NOMO-1 treated with DMSO at 0.1 percent for 48 hours (cell line): ENCODE data around the gene HSPD1.

ENCODE experiments used
- DNase-seq: peaks from one replicate; lab custom pipeline; 2025; ENCODE audit not compliant: unreplicated experiment; lab: John Stamatoyannopoulos, UW

HSPD1 gene

DNA sequence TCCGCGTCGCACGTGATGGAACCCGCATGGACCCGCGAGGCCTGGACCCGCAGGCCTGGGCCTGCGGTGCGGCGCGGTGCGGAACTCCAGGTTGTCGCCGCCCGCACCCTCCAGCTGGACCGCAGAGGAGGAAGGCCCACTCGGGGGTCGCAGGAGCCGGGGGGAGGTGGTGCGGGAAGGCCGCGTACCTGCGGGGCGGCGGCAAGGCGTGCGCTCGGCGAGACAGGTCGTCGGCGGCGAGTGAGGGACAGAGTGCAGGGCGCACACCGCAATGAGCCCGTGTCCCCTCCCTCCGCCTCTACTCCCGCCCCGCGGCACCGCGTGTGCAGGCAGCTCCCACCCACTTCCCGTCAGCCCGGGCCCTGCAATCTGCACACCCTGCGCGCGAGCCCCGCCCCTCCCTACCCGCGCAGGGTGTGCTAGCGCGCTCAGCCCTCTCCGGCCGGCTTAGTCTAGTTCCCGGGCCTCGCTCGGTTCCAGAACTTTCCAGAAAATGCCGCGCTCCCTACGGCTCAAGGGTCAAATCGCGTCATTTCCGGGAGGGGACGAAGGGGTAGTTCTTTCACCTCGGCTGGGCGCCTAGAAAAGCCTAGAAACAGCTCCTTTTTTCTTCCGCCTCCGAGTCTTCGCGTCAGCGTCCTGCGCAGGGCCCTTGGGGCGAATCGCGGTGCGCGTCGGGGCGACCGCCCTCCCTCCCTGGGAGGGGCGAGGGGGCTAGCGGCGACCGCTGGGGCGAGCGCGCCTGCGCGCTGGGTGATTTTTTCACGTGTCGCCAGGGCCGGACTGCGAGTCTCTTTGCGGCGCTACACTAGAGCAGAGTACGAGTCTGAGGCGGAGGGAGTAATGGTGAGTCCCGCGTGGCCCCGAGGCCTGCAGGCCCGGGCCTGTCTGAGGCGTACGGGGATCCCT is at the start of gene HSPD1, which contains the start of gene HSPE1:
HSPD1 (minus strand) TSS at position 247 of the 909 bp plus-strand sequence. CDS start 992 bp downstream, outside the sequence.
HSPE1 (plus strand) TSS at position 786 of the 909 bp plus-strand sequence; CDS start at position 844, 58 bp downstream.
- peak; percentile 99 for DNase-seq

DNA sequence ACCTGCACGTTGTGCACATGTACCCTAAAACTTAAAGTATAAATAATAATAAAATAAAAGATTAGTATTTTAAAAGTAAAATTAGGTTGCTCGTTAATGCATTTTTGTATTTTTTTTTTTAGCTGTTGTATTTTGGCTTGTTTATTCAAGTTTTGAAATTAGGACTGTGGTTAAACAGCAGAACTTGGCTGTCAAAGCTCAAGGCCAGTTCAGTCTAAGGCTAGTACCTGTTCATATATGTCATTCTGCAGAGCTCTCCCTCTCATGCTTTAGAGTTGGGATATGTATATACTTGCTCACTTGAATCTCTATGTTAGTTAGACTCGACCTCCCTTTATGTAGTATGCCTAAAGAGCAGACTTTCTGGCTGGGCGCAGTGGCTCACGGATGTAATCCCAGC is 48.9 kb upstream of the HSPD1 start:
- DNase-seq = no peak

DNA sequence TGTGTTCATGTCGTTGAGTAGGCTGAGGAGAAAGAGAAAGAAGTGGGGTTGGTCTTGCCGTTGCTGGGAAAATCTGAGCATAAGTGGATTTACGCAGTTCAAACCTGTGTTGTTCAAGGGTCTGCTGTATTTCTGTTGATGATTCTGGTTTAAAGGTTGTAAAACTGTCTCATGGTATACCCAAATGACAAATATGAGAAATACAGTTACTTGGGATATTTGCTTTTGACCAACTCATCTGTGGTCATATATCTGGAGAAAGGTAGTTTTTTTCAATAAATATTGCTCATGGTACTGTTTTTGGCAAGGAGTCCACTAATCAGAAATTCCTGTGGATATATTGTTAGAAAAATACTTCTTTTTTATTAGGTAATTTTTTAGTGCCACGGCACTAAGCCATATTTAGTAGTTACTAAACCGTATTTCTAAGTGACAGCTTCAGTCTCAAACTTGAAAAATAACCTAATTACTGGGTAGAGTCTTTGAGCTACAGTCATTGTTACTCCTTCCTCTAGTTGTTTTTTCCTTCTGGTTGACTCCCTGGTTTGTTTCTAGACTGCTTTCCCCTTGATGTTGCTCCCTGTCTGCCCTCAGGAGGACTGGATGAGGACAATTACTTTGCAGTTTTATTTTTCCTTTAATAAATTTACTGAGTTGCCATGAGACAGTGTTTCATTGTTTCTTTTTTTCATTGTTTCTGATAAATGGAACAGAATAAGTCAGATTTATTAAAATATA is 47.7 kb upstream of the HSPD1 start:
- no peak for DNase-seq

DNA sequence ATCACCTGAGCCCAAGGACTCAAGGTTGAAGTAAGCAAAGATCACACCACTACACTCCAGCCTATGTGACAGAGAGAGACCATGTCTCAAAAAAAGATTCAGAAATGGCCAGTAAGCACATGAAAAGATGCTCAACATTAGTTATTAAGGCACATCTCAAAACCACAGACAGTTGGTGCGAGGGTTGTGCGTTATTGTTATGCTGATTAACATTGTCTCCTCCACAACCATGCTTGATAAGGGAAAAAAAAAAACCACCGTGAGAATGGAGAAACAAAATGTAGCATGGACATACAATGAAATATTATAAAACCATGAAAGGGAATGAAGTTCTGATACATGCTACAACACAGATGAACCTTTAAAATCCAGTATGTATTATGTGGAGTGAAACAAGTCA is 43.6 kb upstream of the HSPD1 start:
- no peak for DNase-seq

DNA sequence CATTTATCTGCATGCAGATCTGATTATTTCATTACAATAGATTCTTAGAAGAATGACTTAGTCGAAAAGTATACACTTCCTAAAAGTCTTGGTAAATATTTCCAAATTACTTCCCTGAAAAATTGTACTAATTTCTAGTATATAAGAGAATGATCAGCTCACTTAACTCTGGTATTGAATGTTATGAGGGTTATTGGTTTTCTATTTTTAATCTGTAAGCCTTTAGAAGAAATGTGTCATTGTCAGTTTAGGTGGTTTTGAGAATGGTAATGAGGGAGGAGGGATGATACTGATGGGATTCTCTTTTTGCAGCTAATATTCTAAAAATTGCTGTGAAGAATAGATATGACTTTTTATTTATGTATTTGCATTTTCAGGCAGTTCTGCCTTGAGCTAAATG is 40.1 kb upstream of the HSPD1 start:
- DNase-seq = no peak

DNA sequence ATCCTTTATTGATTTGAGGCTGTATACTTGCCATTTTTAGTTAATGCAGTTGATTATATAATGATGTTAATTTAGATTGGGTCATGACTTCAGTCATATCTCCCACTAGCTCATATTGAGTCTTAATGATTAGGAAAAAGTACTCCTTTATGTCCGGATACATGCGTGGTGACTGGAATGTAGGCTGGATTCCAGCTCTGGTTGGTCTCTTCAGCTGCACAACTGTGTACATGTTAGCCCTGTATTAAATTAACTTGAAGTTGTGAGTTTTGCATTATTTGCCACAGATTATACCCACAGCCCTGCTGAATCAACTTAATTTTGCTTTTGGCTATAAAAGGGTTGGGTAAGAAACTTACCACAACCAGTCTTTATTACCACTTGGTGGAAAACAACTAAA is 38.8 kb upstream of the HSPD1 start:
- no peak for DNase-seq

DNA sequence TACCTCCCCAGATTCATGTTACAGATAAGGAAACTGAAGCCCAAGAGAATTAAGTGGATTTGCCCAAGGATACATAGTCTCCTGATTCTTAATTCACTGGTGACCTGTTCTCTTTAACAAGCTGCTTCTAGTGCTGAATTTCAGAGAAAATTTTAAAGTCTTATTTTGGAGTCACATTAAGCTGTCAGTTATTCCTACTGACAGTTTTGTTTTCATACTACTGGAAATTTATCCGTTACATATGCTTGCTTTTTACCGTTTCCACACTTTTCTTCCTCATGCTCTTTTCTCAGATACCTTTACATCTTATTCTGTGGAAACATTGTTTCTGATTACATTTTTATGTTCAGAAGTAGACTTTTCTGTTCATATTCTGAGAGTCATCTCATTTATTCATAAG is 17.5 kb upstream of the HSPD1 start:
- no peak for DNase-seq

DNA sequence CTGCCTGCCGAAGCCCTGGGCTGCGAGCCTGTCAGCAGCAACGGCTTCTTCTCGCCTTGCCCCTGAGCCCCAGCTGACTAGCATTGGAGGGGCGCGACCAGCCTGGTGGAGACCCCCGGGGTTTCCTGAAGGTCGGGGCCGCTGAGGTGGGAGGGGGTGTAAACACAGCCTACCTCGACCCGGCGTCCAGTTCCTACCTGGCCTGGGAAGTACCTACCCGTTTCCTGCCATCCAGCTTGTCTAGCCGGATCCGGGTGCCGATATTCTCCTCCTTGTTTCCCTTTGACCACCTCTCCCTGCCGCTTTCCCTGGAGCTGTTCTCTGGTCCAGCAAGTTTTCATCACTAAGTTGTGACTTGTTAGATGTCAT is 16.7 kb upstream of the HSPD1 start:
- no peak for DNase-seq

DNA sequence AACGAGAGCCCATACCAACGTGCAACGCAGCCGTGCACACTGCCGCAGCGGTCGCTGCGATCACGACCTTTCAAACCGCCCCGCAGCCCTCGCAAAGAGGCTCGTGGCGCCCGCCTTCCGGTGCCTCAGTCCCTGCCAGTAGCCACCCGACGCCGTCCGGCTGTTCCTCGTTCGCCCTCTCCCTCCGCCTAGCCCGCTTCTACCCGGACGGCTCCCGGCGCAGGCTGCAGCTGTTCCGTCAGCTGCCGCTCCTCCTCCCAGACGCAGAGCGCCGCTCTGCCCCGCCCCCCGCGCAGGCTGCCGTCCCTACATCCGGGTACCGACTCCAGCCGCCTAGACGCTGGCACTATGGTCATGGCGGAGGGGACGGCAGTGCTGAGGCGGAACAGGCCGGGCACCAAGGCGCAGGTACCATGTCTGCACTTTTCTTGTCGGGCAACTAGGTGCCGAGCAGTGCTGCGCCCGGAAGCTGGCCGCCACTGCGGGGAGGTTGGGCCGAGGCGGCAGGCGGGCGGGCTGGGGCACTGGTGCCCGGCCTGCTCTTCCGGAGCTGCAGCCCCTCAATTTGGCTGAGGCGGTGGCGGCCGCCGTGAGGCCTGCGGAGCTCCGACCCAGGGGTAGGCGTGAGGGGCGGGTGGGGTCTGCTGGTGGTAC is 16.2 kb upstream of the HSPD1 start, which contains the start of gene MOB4:
MOB4 (plus strand) TSS at position 328 of the 654 bp plus-strand sequence; CDS start at position 349, 21 bp downstream.
- peak; percentile 95 for DNase-seq

DNA sequence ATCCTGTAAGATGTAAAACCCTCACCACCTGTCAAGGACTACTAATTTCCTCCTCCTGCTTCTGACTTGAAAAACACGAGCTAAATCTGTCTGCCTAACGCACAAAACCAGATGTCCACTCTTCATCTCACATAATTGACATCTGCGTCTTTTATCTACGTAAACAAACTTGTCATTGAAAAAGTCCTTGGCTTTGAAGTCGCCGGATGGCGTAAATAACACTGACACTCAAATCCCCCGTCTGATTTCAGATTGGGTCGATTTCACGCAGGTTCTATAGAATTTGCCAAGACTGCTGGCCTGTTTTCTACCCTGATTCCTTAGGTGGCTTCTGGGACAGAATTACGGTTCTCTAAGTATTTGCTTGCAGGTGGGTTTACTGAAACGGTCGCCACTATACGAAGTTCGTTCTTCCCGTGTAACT is 15.7 kb upstream of the HSPD1 start:
- no peak for DNase-seq

DNA sequence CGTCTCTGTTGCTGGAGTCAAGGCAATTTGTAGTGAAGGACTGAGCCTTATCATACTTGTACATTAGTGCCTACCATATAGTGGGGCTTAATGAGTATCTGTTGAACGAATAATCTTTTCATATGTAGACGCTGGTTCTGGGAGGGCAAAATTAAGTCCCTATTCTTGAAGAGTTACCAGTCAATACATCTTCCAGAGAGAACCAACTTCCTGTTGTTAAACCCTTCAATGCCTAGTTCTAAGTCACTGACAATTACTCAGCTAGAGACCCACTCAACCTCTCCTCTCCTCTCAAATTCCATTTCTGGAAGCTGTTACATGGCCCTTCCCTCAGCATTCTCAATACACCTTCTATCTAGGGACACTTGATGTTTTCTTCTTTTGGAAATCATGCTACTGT is 15.1 kb upstream of the HSPD1 start:
- peak; percentile 13 for DNase-seq

DNA sequence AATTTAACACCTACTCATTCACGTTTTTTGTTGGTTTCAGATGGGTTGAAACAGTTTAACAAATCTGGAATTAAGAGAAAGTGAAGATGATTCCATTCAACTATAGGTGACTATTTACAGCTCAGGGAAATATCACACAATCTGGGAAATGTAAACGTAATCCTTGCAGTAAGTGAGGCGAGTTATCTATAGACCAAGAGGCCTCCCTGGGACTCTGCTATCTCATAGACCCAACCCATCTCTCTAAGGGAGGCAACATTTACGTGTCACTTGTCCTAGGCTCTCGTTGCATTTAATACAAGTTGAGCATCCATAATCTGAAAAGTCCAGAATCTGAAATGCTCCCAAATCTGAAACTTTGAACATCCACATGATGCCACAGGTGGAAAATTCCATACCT is 14.3 kb upstream of the HSPD1 start:
- DNase-seq = no peak

DNA sequence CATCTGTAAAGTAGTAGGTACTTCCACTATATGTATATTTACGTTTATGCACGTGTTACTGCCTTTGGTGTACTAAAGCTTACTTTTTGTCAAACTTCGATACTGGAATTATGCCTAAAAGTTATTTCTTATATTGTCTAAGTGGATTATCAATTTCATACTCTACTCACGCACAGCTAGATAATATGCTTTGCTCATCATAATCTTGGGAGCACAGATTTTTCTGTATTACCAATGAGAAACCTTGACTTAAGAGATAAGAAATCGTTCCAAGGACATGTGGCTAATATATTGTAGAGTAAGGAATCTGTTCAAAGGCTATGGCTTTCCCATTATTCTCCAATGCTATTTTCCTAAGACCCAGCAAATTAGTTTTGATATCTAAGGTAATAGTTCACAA is 7.0 kb upstream of the HSPD1 start:
- DNase-seq = no peak

DNA sequence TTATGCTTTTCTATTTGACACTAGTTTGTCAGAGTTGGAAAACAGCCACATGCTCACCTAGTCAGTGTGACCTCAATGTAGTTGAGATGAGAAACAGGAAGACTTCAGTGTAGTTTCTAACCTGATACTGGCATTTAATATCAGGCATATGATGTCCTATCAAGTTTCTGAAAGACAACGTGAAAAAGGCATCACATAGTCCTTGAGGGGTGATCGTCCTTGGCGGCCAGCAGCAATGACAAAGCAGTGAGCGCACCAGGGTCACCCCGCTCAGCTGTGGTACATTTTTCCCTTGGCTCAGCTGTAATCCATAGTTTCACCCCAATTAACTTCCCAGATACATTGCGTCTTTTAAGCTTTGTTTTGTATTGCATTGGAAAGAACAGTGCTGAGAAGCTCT is 4.9 kb upstream of the HSPD1 start:
- no peak for DNase-seq

DNA sequence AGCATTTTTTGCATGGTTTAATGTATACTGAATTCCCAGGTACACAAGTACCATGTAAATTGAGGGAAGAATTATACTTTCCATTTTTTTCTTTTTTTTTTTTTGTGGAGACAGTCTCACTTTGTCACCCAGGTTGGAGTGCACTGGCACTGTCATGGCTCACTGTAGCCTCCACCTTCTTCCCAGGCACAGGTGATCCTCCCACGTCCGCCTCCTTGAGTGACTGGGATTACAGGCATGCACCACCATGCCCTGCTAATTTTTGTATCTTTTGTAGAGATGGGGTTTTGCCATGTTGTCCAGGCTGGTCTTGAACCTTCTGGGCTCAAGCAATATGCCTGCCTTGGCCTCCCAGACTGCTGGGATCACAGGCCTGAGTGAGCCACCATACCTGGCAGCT is 4.4 kb upstream of the HSPD1 start:
- DNase-seq = no peak

DNA sequence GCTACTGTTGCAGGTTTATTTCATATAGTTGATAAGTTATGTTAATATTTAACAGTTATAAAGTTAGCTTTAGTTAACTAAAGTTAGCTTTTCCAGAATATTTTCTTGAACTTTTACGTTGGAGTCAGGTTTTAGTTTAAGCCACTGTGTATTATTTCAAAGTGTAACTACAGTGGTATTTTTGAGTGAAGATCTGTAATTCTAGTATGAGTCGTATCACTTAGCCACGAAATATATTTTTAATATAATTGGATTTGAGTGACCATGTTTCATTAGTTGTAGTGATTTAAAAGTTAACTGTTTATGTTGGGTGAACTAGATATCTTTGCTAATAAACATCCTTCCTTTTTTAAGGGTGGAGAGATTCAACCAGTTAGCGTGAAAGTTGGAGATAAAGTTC is 3.0 kb upstream of the HSPD1 start:
- no peak for DNase-seq

DNA sequence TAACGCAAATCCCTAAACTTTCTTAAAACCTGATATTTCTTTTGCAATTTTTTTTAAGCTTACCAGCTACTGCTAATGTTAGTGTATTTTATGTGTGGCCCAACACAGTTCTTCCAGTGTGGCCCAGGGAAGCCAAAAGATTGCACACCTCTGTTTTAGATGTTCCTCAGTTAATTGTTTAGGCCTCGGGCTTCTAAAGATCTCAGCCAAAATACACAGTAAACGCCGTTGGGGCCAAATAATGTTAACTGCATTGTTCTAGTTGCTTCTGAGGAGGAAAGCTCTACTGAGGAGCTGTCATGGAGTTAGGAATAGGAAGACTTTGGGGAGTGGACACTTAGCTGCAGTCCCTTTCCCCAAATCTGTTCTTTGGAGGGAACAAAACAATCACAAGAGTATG is 2.6 kb upstream of the HSPD1 start:
- DNase-seq = no peak

DNA sequence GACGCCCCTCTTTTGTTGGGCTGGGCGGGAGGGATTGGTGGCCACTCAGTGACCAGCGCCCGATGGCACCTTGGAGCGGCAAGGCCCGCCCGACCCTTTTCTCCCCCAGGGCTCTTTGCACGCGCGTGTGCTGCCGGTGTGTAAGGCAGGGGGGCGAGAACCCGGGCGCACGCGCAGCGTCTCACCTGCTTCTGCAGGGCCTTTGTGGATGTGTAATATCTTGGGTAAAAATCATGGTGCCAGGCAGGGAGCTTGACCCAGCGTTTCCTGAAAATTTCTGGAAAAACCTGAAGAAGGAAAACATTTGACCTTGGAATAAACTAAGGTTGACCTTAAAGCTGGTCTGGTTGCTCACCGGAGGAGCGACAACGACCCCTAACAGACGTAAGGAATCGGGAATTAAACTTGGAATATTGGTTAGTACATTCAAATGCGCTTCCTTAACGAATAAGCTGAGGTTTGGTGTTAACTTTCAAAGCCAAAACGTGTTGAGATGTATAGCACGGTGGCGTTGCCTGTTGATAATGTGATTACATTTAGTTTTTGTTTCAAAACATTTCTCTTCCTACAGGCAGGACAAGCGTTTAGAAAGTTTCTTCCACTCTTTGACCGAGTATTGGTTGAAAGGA is 977 bp upstream of the HSPD1 start:
- DNase-seq = peak; percentile 9

DNA sequence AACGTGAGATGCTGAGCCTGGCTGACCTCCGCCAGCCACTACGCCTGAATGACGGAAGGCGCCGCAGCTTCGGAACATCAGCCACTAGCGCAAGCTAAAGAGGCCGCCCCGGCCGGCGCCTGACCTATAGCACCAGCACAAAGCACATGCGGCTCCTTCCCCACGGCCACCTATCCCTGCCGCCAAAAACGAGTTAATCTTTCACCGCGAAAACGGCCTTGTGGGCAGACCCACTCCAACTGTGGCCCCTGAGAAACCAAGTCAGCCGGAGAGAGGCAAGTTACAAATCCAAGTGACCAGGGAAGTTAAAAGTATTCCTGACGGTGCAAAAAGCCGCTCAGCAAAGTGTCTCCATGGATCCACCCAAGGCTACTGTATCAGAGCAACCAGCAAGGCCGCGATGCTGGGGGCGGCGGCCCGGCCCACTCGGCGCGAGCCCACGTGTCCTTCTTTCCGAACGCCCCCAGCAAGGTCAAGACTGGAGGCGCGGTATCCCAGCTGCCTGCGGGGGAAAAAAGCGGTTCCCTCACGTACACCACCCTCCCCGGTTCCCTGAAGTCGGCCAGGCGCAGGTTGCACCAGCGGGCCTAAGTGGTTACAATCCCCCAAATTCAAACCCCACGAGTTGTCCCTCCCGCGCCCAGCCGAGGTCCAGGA is 575 bp downstream of the HSPD1 start:
- peak; percentile 47 for DNase-seq

DNA sequence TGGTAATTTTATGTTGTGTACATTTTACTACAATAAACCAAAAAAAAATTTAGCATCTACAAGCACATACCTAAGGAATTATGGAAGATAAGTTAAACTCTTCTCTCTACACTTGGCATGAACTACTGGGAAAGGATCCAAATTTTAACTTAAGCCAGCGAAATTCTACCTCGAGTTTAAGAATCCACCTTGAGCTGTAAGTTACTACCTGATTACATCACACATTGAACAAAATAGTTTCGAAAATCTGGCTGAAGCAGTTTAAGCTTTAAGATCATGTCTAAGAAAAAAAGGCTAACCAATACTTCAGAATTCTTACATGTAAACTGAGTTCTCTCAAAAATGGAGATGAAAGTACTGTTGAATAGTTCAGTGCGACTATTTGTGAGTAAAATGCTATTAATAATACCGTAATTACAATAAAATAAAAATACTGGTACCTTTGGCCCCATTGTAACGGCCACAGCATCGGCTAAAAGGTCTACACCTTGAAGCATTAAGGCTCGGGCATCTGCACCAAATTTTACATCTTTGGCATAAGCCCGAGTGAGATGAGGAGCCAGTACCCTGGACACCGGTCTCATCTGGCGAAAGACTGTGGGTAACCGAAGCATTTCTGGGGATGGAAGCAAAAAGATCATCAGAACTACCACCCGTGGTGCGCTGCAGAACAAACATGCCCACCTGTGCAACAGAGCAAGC is 1.3 kb downstream of the HSPD1 start:
- DNase-seq = no peak
